ENCODE results near the gene IGFALS.

DNA sequence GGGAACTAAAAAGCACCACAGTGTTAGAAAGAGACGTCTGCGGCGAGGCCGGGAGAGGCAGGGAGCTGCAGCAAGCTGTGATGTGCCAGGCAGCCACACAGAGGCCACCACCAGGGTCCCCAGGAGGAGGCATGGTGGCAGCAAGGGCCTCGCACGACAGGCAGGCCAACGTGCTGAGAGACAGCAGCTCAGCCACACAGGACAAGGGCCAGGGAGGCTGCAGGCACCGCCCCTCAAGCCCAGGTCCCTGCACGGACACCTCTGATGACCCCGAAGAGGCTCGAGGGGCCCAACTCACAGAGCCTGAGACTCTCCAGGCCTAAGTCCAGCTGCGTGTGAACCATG is 27.4 kb upstream of the IGFALS start:
- TF ChIP-seq CTCF (IDR thresholded peaks at IDR 0.05), result no peak
- TF ChIP-seq POLR2A (IDR thresholded peaks at IDR 0.05), result no peak

Data from sigmoid colon (tissue), 3 donors.